ENCODE data around the gene NAB2.

- TF ChIP-seq POLR2AphosphoS5 (IDR thresholded peaks at IDR 0.05; ENCODE audit: low read depth, low read length) (no peak), REST (IDR thresholded peaks at IDR 0.05; ENCODE audit: insufficient read depth in 1 of 2, low read depth in 2 of 2, low read length in 2 of 2) (no peak), TAF1 (IDR thresholded peaks at IDR 0.05; ENCODE audit: borderline replicate concordance, insufficient read depth, low read length) (no peak), SIN3A (IDR thresholded peaks at IDR 0.05; ENCODE audit: borderline replicate concordance, insufficient read depth, low read length) (no peak)
These were observed 31.7 kb upstream of the NAB2 start for GRCh38 chr12:57057067-57057751.
